H1 (cell line): Measurements from ENCODE around the gene GTF3C2. TPM values are rescaled to one million over a fixed set of nuclear protein-coding genes. Genes with fewer than 3 reads are reported as not detected.

Experiments used
- CTCF ChIA-PET: fragments of 300-600 bp; sonication (Branson Sonifier 250); formaldehyde crosslinking; loops from one replicate; lab custom pipeline; 2021; ENCODE audit not compliant: partially characterized antibody; lab: Charles Lee
- POLR2A ChIA-PET: fragments of 300-600 bp; sonication (Branson Sonifier 250); formaldehyde crosslinking; loops from one replicate; lab custom pipeline; 2021; ENCODE audit warnings: inconsistent platforms; ENCODE audit not compliant: partially characterized antibody; lab: Charles Lee
- DNase-seq, 2 experiments: peaks; one replicate each; pipeline versions ENCODE4 v3.0.0 to v3.0.0-alpha.2; 2010 to 2022; ENCODE audit warnings: low spot score in 2 of 2, low read depth in 1 of 2, mixed read lengths in 1 of 2
- FAIRE-seq: peaks from 2 replicates; lab custom pipeline; 2011; peaks lifted over from hg19 to GRCh38; lab: Jason Lieb, UNC
- H2AFZ ChIP-seq: 2 replicates; pipeline ENCODE4 v1.8.1; 2012; ENCODE audit warnings: low read length, inconsistent platforms
- H2AK5ac ChIP-seq: 2 replicates; pipeline ENCODE4 v1.6.1; 2013; ENCODE audit warnings: low read depth, low read length
- H2BK120ac ChIP-seq: replicated peaks from 2 replicates; pipeline ENCODE3; 2013; ENCODE audit warnings: low read depth, low read length, inconsistent platforms
- H2BK12ac ChIP-seq: 2 replicates; pipeline ENCODE4 v1.6.1; 2013; ENCODE audit warnings: low read depth, low read length
- H2BK15ac ChIP-seq: 2 replicates; pipeline ENCODE4 v1.6.1; 2013; ENCODE audit warnings: low read length
- H2BK20ac ChIP-seq: 2 replicates; pipeline ENCODE4 v1.6.1; 2013; ENCODE audit warnings: low read length
- H2BK5ac ChIP-seq: 2 replicates; pipeline ENCODE4 v1.6.1; 2013; ENCODE audit warnings: low read depth, low read length
- H3K14ac ChIP-seq: 2 replicates; pipeline ENCODE4 v1.6.1; 2013; ENCODE audit warnings: inconsistent platforms; ENCODE audit not compliant: insufficient read length
- H3K18ac ChIP-seq: 2 replicates; pipeline ENCODE4 v1.6.1; 2013; ENCODE audit warnings: low read length; ENCODE audit errors: extremely low read depth
- H3K23ac ChIP-seq: 2 replicates; pipeline ENCODE4 v1.6.1; 2013; ENCODE audit warnings: inconsistent platforms; ENCODE audit not compliant: insufficient read length
- H3K23me2 ChIP-seq: 2 replicates; pipeline ENCODE4 v1.6.1; 2013; ENCODE audit warnings: low read depth, low read length
- H3K27ac ChIP-seq: 2 replicates; pipeline ENCODE4 v1.6.1; 2011; ENCODE audit warnings: low read depth, low read length, inconsistent platforms
- H3K27me3 ChIP-seq, 4 experiments: replicated peaks in 1 of 4; 1 replicate in 1 of 4; 2 replicates in 3 of 4; pipeline versions ENCODE4 v1.6.1 to v1.8.1; 2011 to 2013; ENCODE audit warnings: low read length in 3 of 4, mild to moderate bottlenecking in 3 of 4, inconsistent platforms in 2 of 4, mixed read lengths in 2 of 4, moderate library complexity in 1 of 4; ENCODE audit not compliant: control insufficient read depth in 3 of 4, insufficient read depth in 3 of 4; ENCODE audit errors: extremely low read depth in 1 of 4
- H3K36me3 ChIP-seq, 4 experiments: 2 replicates each; pipeline versions ENCODE4 v1.6.1 to v1.8.1; 2011 to 2013; ENCODE audit warnings: mild to moderate bottlenecking in 4 of 4, low read length in 3 of 4, moderate library complexity in 2 of 4, control low read depth in 1 of 4, inconsistent platforms in 1 of 4; ENCODE audit not compliant: insufficient read depth in 4 of 4, control insufficient read depth in 2 of 4
- H3K4ac ChIP-seq: replicated peaks from 2 replicates; pipeline ENCODE3; 2013; ENCODE audit warnings: low read length, low read depth, mixed read lengths, inconsistent platforms; ENCODE audit not compliant: insufficient read length
- H3K4me1 ChIP-seq, 4 experiments: replicated peaks in 1 of 4; 1 replicate in 1 of 4; 2 replicates in 3 of 4; pipeline versions ENCODE4 v1.6.1 to v1.8.1; 2011 to 2013; ENCODE audit warnings: low read length in 3 of 4, inconsistent platforms in 2 of 4, mixed read lengths in 1 of 4; ENCODE audit not compliant: insufficient read depth in 4 of 4, control insufficient read depth in 3 of 4
- H3K4me2 ChIP-seq, 2 experiments: 2 replicates each; pipeline versions ENCODE4 v1.6.1 to v1.8.1; 2011 to 2013; ENCODE audit warnings: low read depth in 2 of 2, low read length in 2 of 2, control low read depth in 1 of 2, inconsistent platforms in 1 of 2, mild to moderate bottlenecking in 1 of 2; ENCODE audit not compliant: insufficient read depth in 1 of 2
- H3K4me3 ChIP-seq, 4 experiments: fragments of 200-600, 300-600 bp in 1 of 4; sonication (generic), shearing (Covaris generic), sonication (Bioruptor Twin) in 1 of 4; 2 replicates each; pipeline versions ENCODE4 v1.5.1 to v1.8.1; 2011 to 2016; ENCODE audit warnings: low read length in 4 of 4, low read depth in 3 of 4, control low read depth in 2 of 4, inconsistent platforms in 2 of 4, mild to moderate bottlenecking in 2 of 4, mixed read lengths in 1 of 4, moderate library complexity in 1 of 4; ENCODE audit not compliant: insufficient read depth in 2 of 4; ENCODE audit errors: extremely low read depth in 1 of 4
- H3K56ac ChIP-seq: replicated peaks from 2 replicates; pipeline ENCODE3; 2013; ENCODE audit warnings: low read depth, mild to moderate bottlenecking, mixed read lengths, low read length, inconsistent platforms; ENCODE audit not compliant: insufficient read length
- H3K79me1 ChIP-seq: 2 replicates; pipeline ENCODE4 v1.6.1; 2013; ENCODE audit warnings: low read depth, low read length, control low read depth
- H3K79me2 ChIP-seq, 2 experiments: 2 replicates each; pipeline versions ENCODE4 v1.6.1 to v1.8.1; 2012 to 2013; ENCODE audit warnings: low read length in 2 of 2, mild to moderate bottlenecking in 2 of 2, inconsistent platforms in 1 of 2; ENCODE audit not compliant: insufficient read depth in 2 of 2, control insufficient read depth in 1 of 2
- H3K9ac ChIP-seq, 4 experiments: replicated peaks in 1 of 4; 1 replicate in 1 of 4; 2 replicates in 3 of 4; pipeline versions ENCODE4 v1.6.1 to v1.8.1; 2011 to 2013; ENCODE audit warnings: low read depth in 3 of 4, low read length in 3 of 4, control low read depth in 2 of 4, mild to moderate bottlenecking in 2 of 4, moderate library complexity in 2 of 4, inconsistent platforms in 1 of 4; ENCODE audit errors: extremely low read depth in 1 of 4
- H3K9me3 ChIP-seq, 2 experiments: 2 replicates each; pipeline versions ENCODE4 v1.6.1 to v1.8.1; 2012 to 2013; ENCODE audit warnings: mild to moderate bottlenecking in 2 of 2, moderate library complexity in 2 of 2, control low read depth in 1 of 2, inconsistent platforms in 1 of 2, low read depth in 1 of 2, low read length in 1 of 2, mixed read lengths in 1 of 2; ENCODE audit not compliant: insufficient read depth in 2 of 2
- H4K20me1 ChIP-seq, 2 experiments: replicated peaks in 1 of 2; 2 replicates each; pipeline versions ENCODE3 to v1.8.1; 2011 to 2013; ENCODE audit warnings: inconsistent platforms in 2 of 2, low read length in 2 of 2, mild to moderate bottlenecking in 1 of 2; ENCODE audit not compliant: insufficient read depth in 2 of 2, control insufficient read depth in 1 of 2
- H4K5ac ChIP-seq: 2 replicates; pipeline ENCODE4 v1.6.1; 2013; ENCODE audit warnings: low read length, low read depth, mixed read lengths, inconsistent platforms; ENCODE audit not compliant: insufficient read length
- H4K8ac ChIP-seq: 2 replicates; pipeline ENCODE4 v1.8.0; 2013; ENCODE audit warnings: mild to moderate bottlenecking, moderate library complexity, low read length, inconsistent platforms; ENCODE audit not compliant: insufficient read depth; ENCODE audit errors: extremely low read depth
- H4K91ac ChIP-seq: replicated peaks from 2 replicates; pipeline ENCODE3; 2013; ENCODE audit warnings: low read length, mixed read lengths, inconsistent platforms; ENCODE audit not compliant: insufficient read length
- CHD1 ChIP-seq: IDR thresholded peaks from 2 replicates; pipeline ENCODE4 v1.6.1; 2012; ENCODE audit warnings: low read depth, low read length, improper control_type of control experiment
- CREB1 ChIP-seq: IDR thresholded peaks from 2 replicates; pipeline ENCODE4 v1.6.1; 2012; ENCODE audit warnings: inconsistent platforms
- HDAC2 ChIP-seq, 2 experiments: fragments of 300-600 bp in 1 of 2; sonication (generic) in 1 of 2; IDR thresholded peaks; 2 replicates each; pipeline ENCODE4 v1.6.1; 2011 to 2012; ENCODE audit warnings: low read depth in 2 of 2, low read length in 2 of 2, mild to moderate bottlenecking in 2 of 2, moderate library complexity in 2 of 2, borderline replicate concordance in 1 of 2, inconsistent platforms in 1 of 2
- HDAC6 ChIP-seq: IDR thresholded peaks from one replicate; pipeline ENCODE4 v1.7.1; 2012; ENCODE audit warnings: low read depth, mild to moderate bottlenecking, inconsistent platforms, low read length, moderate library complexity
- JUN ChIP-seq: IDR thresholded peaks from 2 replicates; pipeline ENCODE4 v1.6.1; 2011; ENCODE audit warnings: low read depth, mild to moderate bottlenecking, improper control_type of control experiment, low read length
- KDM1A ChIP-seq: fragments of 200-600, 300-600 bp; sonication (generic); IDR thresholded peaks from 2 replicates; pipeline ENCODE4 v1.7.1; 2016; ENCODE audit warnings: mild to moderate bottlenecking, low read length, borderline replicate concordance
- KDM4A ChIP-seq: IDR thresholded peaks from one replicate; pipeline ENCODE4 v1.7.1; 2012; ENCODE audit warnings: low read depth, mild to moderate bottlenecking, moderate library complexity, low read length, inconsistent platforms; ENCODE audit not compliant: severe bottlenecking
- POU5F1 ChIP-seq: IDR thresholded peaks from 2 replicates; pipeline ENCODE4 v1.6.1; 2011; ENCODE audit warnings: low read depth, mild to moderate bottlenecking, low read length, moderate library complexity
- SIN3A ChIP-seq, 2 experiments: IDR thresholded peaks in 1 of 2; conservative IDR thresholded peaks in 1 of 2; 2 replicates each; pipeline ENCODE4 v1.6.1; 2011 to 2012; ENCODE audit warnings: low read length in 2 of 2, improper control_type of control experiment in 1 of 2, low read depth in 1 of 2, mild to moderate bottlenecking in 1 of 2
- SP1 ChIP-seq: IDR thresholded peaks from 2 replicates; pipeline ENCODE4 v1.6.1; 2011; ENCODE audit warnings: low read depth, low read length
- TCF12 ChIP-seq: IDR thresholded peaks from 2 replicates; pipeline ENCODE4 v1.6.1; 2011; ENCODE audit warnings: low read depth, mild to moderate bottlenecking, low read length
- YY1 ChIP-seq: IDR thresholded peaks from 2 replicates; pipeline ENCODE4 v1.6.1; 2011; ENCODE audit warnings: low read depth, mild to moderate bottlenecking, low read length
- WGBS, 2 experiments: shearing (Covaris generic) in 1 of 2; methylation state at CpG; one replicate each; pipeline versions ENCODE4 v1.1.6 to v1.1.7; 2013 to 2015; ENCODE audit warnings: low lambda C conversion rate in 2 of 2, mixed read lengths in 2 of 2, inconsistent platforms in 1 of 2, low coverage in 1 of 2, missing lambda C conversion rate in 1 of 2; ENCODE audit not compliant: insufficient replicate concordance in 2 of 2, insufficient coverage in 1 of 2, insufficient read length in 1 of 2; ENCODE audit errors: extremely low coverage in 1 of 2, missing lambda C conversion rate in 1 of 2; 5-methylcytosine and 5-hydroxymethylcytosine counted together
- polyA plus RNA-seq, 7 experiments: library from polyadenylated mRNA; depleted of rRNA in 3 of 7; stranded (reverse) in 5 of 7; unstranded in 2 of 7; fragments of >200 nt in 5 of 7; fragments of 200-250 nt in 2 of 7; gene quantifications; 1 replicate in 5 of 7; 2 replicates in 1 of 7; 4 replicates in 1 of 7; pipeline versions ENCODE4 v1.2.1 to v1.2.3, GENCODE V29; 2011 to 2013; ENCODE audit warnings: missing spikeins in 2 of 7, mixed read lengths in 2 of 7
- total RNA-seq: library from RNA; stranded (reverse); fragmentation: NEBNext Ultra II Directional; extraction: Animal tissue kit (Norgen Biotek cat#: 25700); gene quantifications from 2 replicates; pipeline ENCODE4 v1.2.1, GENCODE V29; 2021

The GTF3C2 gene
- total and polyA plus RNA-seq, 2 of the 8 experiments (the other 6 are each of a cell fraction or from before 2014, with no cell fraction given) = 118 to 127 TPM

- peak within 1 kb of the TSS; percentile 70 to 76 for H3K4me2 ChIP-seq
- peak within 1 kb of the TSS; percentile 27; the same call in 1 of the 2 replicates for H2AFZ ChIP-seq
- peak within 1 kb of the TSS; percentile 97 for H2BK5ac ChIP-seq
- TF ChIP-seq CREB1 (no peak), SP1 (no peak), POU5F1 (no peak), CHD1 (no peak), KDM1A (no peak), JUN (no peak), HDAC2 (IDR thresholded peaks at IDR 0.05; ENCODE audit: borderline replicate concordance in 1 of 2, low read depth in 2 of 2, low read length in 2 of 2) (peak in 1 of 2 experiments; percentile 68; a peak in 1 of 4 replicates), SIN3A (conservative IDR thresholded peaks at IDR 0.05 in 1 of 2, IDR thresholded peaks at IDR 0.05 in 1 of 2; ENCODE audit: low read depth in 1 of 2, low read length in 2 of 2) (0 out of 4 replicates have a peak, but pooled peaks of 1 of the 2 experiments have one; percentile 44), TCF12 (0 out of 2 replicates have a peak, but pooled peaks have one; percentile 31), YY1 (no peak), KDM4A (no peak), HDAC6 (no peak)
Observed at GRCh38 chr2:27281855-27282559, 74.6 kb downstream of the GTF3C2 start, which contains the start of gene TRIM54. Gene TRIM54, plus strand, starts transcription at chr2:27282429. Its CDS starts 303 bp downstream, at chr2:27282732.

More at GRCh38 chr2:27281855-27282559, 74.6 kb downstream of the GTF3C2 start, which contains the start of gene TRIM54:
- FAIRE-seq = no peak
- Histone ChIP-seq H3K79me1 (no peaks in the 10 kb centered on the region), H4K20me1 (no peaks in the 10 kb centered on the region), H3K4me1 (peaks cover 4 to 18% (median 13%) of the 10 kb centered on the region in 4 experiments), H2BK15ac (peak within 1 kb of the TSS; percentile 96), H3K56ac (no peak within 1 kb of the TSS), H3K9me3 (no peaks in the 10 kb centered on the region), H3K14ac (no peak within 1 kb of the TSS), H4K5ac (peak within 1 kb of the TSS; percentile 22), H2BK20ac (peak within 1 kb of the TSS; percentile 96), H3K23me2 (peaks cover 3% of the 10 kb centered on the region), H3K4me3 (peak within 1 kb of the TSS; percentile 1 to 43 (median 35); a peak in 7 of 8 replicates), H2AK5ac (peak within 1 kb of the TSS; percentile 75; the same call in 1 of the 2 replicates), H3K9ac (peak within 1 kb of the TSS in 2 of 4 experiments; percentile 22 to 50; a peak in 3 of 7 replicates), H3K4ac (no peak within 1 kb of the TSS), H3K27ac (no peak within 1 kb of the TSS), H2BK12ac (peak within 1 kb of the TSS; percentile 99), H3K23ac (no peak within 1 kb of the TSS), H4K91ac (peak within 1 kb of the TSS; percentile 93), H3K27me3 (peaks cover 0 to 4% (median 0%) of the 10 kb centered on the region in 4 experiments; a peak in 1 of 7 replicates), H2BK120ac (peak within 1 kb of the TSS; percentile 80), H3K79me2 (no peaks in the 10 kb centered on the region), H4K8ac (peak within 1 kb of the TSS; percentile 93; the same call in 1 of the 2 replicates), H3K18ac (peak within 1 kb of the TSS; percentile 95), H3K36me3 (no peaks in the 10 kb centered on the region)
- ChIA-PET POLR2A (interaction anchor here (1.0 to 11.9 kb wide), 19 partner anchors 10 to 177 kb away, joined by 3 to 149 read pairs (median 6); partner anchors contain the start of genes ATRAID, GTF3C2, MPV17 and SLC30A3), CTCF (interaction anchor here (0.5 to 20.2 kb wide), 29 partner anchors 7 to 265 kb away, joined by 3 to 413 read pairs (median 5); partner anchors contain the start of genes CAD, SLC30A3 and UCN)
- WGBS, 2 experiments = 28% methylated on average over 5 of the region's 5 CpGs; no CpG with 5 or more reads in 1 of the 2 experiments
- DNase-seq = no peak
